ENCODE measurements around the gene TMEFF2.

TMEFF2 gene

DNA sequence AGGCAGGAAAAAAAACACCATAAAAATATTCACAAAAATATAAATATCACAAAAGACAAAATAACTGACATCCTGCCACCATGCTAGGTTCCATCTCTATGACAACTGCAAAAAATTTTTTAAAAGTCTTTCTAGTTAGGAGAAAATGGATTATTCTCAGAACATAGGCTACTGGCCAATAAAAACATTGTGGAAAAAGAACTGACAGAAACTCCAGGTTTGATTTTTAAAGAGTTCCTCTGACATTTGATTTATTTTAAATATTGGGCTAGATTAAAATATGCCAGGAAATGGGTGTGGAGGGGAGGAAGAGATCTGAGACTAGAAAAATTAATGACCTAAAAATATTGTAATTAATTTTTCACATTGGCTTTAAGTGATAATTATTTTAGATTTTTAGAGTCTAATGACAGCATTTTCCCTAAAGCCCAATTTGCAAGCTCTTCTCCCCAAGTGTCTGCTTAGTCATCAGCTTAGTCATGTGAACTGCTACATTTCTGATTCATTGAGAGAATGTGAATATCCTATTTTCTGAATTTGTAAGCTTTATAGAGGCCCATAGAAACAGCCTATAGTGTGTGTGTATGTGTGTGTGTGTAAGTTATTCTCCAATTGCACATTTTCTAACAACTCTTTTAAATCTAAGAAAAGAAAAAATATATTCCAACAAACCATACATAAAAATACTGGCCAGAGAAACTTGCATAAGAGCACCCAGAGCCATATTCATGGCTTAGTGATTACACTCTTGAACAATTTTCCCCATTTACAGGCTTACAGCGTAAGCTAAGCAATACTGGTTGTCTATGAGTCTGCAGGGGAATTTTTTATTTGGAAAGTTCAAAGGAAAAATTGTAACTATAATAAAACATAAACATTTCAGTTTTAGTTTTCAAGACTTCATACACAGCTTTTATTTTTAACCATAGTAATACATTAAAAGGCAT, 48.4 kb downstream of the TMEFF2 start:
- Histone ChIP-seq H3K9me3 (ENCODE audit: control insufficient read depth, insufficient read depth, low read depth, low read length) (no peaks in the 10 kb centered on the region), H3K4me3 (ENCODE audit: low read depth, low read length) (no peak overlapping the region), H3K27ac (ENCODE audit: extremely low read depth, low read depth, low read length) (no peak overlapping the region), H3K36me3 (ENCODE audit: control insufficient read depth in 2 of 2, insufficient read depth in 1 of 2, low read length in 2 of 2) (no peaks in the 10 kb centered on the region), H3K4me1 (ENCODE audit: control insufficient read depth, insufficient read depth, low read length) (no peaks in the 10 kb centered on the region; the same call in 1 of the 2 replicates)
- TF ChIP-seq ZNF404 (tag by site-specific recombination; IDR thresholded peaks at IDR 0.05) (no peak), ZNF776 (tag by site-specific recombination; IDR thresholded peaks at IDR 0.05; ENCODE audit: borderline replicate concordance) (no peak)
- ChIA-PET POLR2A (no interaction called here), CTCF (interaction anchor here (2.2 kb wide), 1 partner anchor 16 kb away, joined by 9 read pairs; no protein-coding TSS in a partner anchor)

DNA sequence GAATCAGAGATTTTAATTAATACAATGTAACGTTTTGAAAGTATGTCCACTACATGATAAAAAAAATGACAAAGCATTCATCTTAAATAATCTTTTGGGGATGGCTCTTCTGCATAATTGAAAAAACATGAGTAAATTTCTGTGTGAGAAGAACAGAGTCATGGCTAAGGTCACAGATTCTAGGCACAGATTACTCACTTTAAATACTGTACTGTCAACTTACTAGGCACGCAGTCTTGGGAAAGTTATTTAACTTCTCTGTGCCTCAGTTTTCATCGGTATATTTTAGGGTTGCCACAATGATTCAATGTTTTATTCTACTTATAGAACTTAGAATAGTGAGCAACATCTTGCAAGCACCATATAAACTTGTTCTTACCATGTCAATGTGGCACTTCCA, 49.2 kb downstream of the TMEFF2 start:
- ChIA-PET CTCF (no interaction called here), POLR2A (no interaction called here)
- Histone ChIP-seq H3K4me3 (ENCODE audit: low read depth, low read length) (no peak overlapping the region), H3K27ac (ENCODE audit: extremely low read depth, low read depth, low read length) (no peak overlapping the region), H3K36me3 (ENCODE audit: control insufficient read depth in 2 of 2, insufficient read depth in 1 of 2, low read length in 2 of 2) (no peaks in the 10 kb centered on the region), H3K9me3 (ENCODE audit: control insufficient read depth, insufficient read depth, low read depth, low read length) (no peaks in the 10 kb centered on the region), H3K4me1 (ENCODE audit: control insufficient read depth, insufficient read depth, low read length) (no peaks in the 10 kb centered on the region; the same call in 1 of the 2 replicates)
- TF ChIP-seq, protein P1, sequence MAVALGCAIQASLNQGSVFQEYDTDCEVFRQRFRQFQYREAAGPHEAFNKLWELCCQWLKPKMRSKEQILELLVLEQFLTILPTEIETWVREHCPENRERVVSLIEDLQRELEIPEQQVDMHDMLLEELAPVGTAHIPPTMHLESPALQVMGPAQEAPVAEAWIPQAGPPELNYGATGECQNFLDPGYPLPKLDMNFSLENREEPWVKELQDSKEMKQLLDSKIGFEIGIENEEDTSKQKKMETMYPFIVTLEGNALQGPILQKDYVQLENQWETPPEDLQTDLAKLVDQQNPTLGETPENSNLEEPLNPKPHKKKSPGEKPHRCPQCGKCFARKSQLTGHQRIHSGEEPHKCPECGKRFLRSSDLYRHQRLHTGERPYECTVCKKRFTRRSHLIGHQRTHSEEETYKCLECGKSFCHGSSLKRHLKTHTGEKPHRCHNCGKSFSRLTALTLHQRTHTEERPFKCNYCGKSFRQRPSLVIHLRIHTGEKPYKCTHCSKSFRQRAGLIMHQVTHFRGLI (tag by site-specific recombination; IDR thresholded peaks at IDR 0.05): no peak
- TF ChIP-seq ZNF664 (tag by site-specific recombination; IDR thresholded peaks at IDR 0.05): no peak
- TF ChIP-seq ZNF658 (tag by site-specific recombination; IDR thresholded peaks at IDR 0.05): no peak
- no peak for TF ChIP-seq GLI2 (tag by site-specific recombination; IDR thresholded peaks at IDR 0.05; ENCODE audit: borderline replicate concordance, low read depth)
- TF ChIP-seq ZNF560 (tag by site-specific recombination; IDR thresholded peaks at IDR 0.05; ENCODE audit: borderline replicate concordance): no peak
- no peak for TF ChIP-seq ZNF341 (tag by site-specific recombination; IDR thresholded peaks at IDR 0.05; ENCODE audit: low read depth)
- no peak for TF ChIP-seq ZNF174 (tag by site-specific recombination; IDR thresholded peaks at IDR 0.05)
- TF ChIP-seq, protein P2, sequence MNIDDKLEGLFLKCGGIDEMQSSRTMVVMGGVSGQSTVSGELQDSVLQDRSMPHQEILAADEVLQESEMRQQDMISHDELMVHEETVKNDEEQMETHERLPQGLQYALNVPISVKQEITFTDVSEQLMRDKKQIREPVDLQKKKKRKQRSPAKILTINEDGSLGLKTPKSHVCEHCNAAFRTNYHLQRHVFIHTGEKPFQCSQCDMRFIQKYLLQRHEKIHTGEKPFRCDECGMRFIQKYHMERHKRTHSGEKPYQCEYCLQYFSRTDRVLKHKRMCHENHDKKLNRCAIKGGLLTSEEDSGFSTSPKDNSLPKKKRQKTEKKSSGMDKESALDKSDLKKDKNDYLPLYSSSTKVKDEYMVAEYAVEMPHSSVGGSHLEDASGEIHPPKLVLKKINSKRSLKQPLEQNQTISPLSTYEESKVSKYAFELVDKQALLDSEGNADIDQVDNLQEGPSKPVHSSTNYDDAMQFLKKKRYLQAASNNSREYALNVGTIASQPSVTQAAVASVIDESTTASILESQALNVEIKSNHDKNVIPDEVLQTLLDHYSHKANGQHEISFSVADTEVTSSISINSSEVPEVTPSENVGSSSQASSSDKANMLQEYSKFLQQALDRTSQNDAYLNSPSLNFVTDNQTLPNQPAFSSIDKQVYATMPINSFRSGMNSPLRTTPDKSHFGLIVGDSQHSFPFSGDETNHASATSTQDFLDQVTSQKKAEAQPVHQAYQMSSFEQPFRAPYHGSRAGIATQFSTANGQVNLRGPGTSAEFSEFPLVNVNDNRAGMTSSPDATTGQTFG (tag by site-specific recombination; IDR thresholded peaks at IDR 0.05; ENCODE audit: borderline replicate concordance): no peak
- TF ChIP-seq, protein P3, sequence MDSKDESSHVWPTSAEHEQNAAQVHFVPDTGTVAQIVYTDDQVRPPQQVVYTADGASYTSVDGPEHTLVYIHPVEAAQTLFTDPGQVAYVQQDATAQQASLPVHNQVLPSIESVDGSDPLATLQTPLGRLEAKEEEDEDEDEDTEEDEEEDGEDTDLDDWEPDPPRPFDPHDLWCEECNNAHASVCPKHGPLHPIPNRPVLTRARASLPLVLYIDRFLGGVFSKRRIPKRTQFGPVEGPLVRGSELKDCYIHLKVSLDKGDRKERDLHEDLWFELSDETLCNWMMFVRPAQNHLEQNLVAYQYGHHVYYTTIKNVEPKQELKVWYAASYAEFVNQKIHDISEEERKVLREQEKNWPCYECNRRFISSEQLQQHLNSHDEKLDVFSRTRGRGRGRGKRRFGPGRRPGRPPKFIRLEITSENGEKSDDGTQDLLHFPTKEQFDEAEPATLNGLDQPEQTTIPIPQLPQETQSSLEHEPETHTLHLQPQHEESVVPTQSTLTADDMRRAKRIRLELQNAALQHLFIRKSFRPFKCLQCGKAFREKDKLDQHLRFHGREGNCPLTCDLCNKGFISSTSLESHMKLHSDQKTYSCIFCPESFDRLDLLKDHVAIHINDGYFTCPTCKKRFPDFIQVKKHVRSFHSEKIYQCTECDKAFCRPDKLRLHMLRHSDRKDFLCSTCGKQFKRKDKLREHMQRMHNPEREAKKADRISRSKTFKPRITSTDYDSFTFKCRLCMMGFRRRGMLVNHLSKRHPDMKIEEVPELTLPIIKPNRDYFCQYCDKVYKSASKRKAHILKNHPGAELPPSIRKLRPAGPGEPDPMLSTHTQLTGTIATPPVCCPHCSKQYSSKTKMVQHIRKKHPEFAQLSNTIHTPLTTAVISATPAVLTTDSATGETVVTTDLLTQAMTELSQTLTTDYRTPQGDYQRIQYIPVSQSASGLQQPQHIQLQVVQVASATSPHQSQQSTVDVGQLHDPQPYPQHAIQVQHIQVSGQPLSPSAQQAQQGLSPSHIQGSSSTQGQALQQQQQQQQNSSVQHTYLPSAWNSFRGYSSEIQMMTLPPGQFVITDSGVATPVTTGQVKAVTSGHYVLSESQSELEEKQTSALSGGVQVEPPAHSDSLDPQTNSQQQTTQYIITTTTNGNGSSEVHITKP (tag by site-specific recombination; IDR thresholded peaks at IDR 0.05): no peak
- TF ChIP-seq ZNF776 (tag by site-specific recombination; IDR thresholded peaks at IDR 0.05; ENCODE audit: borderline replicate concordance): no peak
- no peak for TF ChIP-seq SETDB1 (IDR thresholded peaks at IDR 0.05; ENCODE audit: insufficient read length, low read length)
- TF ChIP-seq, protein P4, sequence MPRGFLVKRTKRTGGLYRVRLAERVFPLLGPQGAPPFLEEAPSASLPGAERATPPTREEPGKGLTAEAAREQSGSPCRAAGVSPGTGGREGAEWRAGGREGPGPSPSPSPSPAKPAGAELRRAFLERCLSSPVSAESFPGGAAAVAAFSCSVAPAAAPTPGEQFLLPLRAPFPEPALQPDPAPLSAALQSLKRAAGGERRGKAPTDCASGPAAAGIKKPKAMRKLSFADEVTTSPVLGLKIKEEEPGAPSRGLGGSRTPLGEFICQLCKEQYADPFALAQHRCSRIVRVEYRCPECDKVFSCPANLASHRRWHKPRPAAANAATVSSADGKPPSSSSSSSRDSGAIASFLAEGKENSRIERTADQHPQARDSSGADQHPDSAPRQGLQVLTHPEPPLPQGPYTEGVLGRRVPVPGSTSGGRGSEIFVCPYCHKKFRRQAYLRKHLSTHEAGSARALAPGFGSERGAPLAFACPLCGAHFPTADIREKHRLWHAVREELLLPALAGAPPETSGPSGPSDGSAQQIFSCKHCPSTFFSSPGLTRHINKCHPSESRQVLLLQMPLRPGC (tag by site-specific recombination; IDR thresholded peaks at IDR 0.05): no peak
- TF ChIP-seq ZNF133 (tag by site-specific recombination; IDR thresholded peaks at IDR 0.05): no peak
- no peak for TF ChIP-seq ZNF626 (tag by site-specific recombination; IDR thresholded peaks at IDR 0.05)
- TF ChIP-seq, protein P5, sequence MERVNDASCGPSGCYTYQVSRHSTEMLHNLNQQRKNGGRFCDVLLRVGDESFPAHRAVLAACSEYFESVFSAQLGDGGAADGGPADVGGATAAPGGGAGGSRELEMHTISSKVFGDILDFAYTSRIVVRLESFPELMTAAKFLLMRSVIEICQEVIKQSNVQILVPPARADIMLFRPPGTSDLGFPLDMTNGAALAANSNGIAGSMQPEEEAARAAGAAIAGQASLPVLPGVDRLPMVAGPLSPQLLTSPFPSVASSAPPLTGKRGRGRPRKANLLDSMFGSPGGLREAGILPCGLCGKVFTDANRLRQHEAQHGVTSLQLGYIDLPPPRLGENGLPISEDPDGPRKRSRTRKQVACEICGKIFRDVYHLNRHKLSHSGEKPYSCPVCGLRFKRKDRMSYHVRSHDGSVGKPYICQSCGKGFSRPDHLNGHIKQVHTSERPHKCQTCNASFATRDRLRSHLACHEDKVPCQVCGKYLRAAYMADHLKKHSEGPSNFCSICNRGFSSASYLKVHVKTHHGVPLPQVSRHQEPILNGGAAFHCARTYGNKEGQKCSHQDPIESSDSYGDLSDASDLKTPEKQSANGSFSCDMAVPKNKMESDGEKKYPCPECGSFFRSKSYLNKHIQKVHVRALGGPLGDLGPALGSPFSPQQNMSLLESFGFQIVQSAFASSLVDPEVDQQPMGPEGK (tag by site-specific recombination; IDR thresholded peaks at IDR 0.05): no peak
- TF ChIP-seq ZBTB8A (tag by site-specific recombination; IDR thresholded peaks at IDR 0.05): no peak

Data from HEK293 (cell line).